ENCODE measurements around the gene SELPLG.

SELPLG gene

DNA sequence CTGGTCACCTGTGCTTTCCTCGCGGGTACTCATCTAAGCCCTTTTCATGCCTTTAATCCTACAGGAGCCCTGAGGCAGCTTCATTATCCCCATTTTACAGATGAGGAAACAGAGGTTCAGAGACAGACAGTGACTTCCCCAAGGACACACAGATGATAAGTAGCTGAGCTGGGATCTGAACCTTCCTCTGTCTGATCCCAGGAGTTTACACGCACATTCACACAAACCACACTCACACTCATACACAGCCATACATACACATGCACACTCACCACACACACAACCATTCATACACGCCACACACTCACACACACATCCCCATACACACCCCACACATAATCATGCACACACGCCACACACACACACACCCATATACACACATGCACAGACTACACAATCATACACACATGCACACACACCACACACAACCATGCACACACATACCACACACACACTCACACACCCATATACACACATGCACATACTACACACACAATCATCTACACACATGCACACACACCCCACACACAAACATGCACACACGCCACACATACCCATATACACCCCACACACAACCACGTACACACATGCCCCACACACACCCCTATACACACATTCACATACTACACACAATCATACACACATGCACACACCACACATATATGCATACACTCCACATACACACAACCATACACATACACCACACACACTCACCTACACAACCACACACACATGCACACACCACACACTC, 38.6 kb downstream of the SELPLG start:
- no peaks in the 10 kb centered on the region for H3K27me3 ChIP-seq (ENCODE audit: insufficient read depth, low read length, poor library complexity)
- H3K27ac ChIP-seq (ENCODE audit: low read length): no peak overlapping the region
- no peaks in the 10 kb centered on the region for H4K20me1 ChIP-seq (ENCODE audit: insufficient read depth, low read length)
- no peaks in the 10 kb centered on the region for H3K79me2 ChIP-seq (ENCODE audit: insufficient read depth, low read length)
- H3K4me2 ChIP-seq (ENCODE audit: insufficient read depth, low read length): no peak overlapping the region
- DNase-seq (no peak), ATAC-seq (ENCODE audit: insufficient read depth, low read depth) (no peak)
- H3K36me3 ChIP-seq (ENCODE audit: insufficient read depth, low read length): no peaks in the 10 kb centered on the region
- no peaks in the 10 kb centered on the region for H3K4me1 ChIP-seq (ENCODE audit: insufficient read depth, low read length)
- H3K9ac ChIP-seq (ENCODE audit: low read depth, low read length): no peak overlapping the region
- no peak overlapping the region for H2AFZ ChIP-seq (ENCODE audit: low read depth, low read length)
- H3K9me3 ChIP-seq (ENCODE audit: insufficient read depth, low read length, severe bottlenecking): no peaks in the 10 kb centered on the region
- no peak for TF ChIP-seq CTCF (IDR thresholded peaks at IDR 0.05; ENCODE audit: borderline replicate concordance, extremely low read depth, low read length, poor library complexity, severe bottlenecking)
- TF ChIP-seq EZH2 (IDR thresholded peaks at IDR 0.05; ENCODE audit: borderline replicate concordance, low read depth, low read length, severe bottlenecking): no peak
- H3K4me3 ChIP-seq (ENCODE audit: low read depth in 1 of 2, low read length in 2 of 2): no peak overlapping the region

GRCh38 chr12:108594323-108594903, 39.3 kb downstream of the SELPLG start:
- TF ChIP-seq EZH2 (IDR thresholded peaks at IDR 0.05; ENCODE audit: borderline replicate concordance, low read depth, low read length, severe bottlenecking) (no peak), CTCF (IDR thresholded peaks at IDR 0.05; ENCODE audit: borderline replicate concordance, extremely low read depth, low read length, poor library complexity, severe bottlenecking) (no peak)

DNA sequence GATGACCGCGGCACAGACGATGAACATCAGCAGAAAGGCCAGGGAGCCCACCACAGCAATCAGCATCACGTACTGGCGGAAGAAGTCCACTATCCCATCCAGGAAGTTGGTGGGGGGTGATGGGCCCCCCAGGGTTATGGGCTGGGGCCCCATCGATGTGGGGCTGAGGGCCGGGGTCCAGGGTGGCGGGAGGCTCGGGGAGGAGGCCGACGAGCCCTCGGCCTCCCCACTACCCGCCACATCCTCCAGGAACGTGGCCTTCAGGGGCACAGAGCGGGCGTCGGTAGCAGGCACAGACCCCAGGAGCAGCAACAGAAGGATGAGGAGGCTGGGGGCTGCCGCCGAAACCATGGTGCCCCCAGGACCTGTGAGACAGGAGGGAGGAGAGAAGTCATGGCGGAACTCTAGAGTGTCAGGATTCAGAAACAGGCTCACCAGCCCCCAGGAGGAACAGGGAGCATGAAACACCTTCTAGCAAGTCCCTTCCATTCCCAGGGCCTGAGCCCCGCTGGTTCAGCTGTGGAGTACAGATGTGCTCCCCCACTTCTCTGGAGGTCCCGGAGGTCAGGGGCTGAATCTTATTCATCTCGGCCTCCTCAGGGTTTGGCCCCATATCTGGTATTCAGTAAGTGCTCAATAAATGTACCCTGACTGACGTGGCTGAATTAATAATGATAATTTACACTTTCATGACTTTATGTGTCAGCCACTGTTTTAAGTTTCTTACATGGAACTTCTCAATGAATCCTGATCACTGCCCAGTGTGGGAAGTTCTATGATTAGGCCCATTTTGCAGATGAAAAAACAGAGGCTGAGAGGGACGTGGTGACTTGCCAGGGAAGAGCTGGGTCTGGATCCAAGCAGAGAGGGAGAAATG, 41.4 kb downstream of the SELPLG start:
- Histone ChIP-seq H3K36me3 (ENCODE audit: insufficient read depth, low read length) (no peaks in the 10 kb centered on the region), H3K9ac (ENCODE audit: low read depth, low read length) (no peak overlapping the region), H3K4me1 (ENCODE audit: insufficient read depth, low read length) (no peaks in the 10 kb centered on the region), H3K27me3 (ENCODE audit: insufficient read depth, low read length, poor library complexity) (no peaks in the 10 kb centered on the region), H3K9me3 (ENCODE audit: insufficient read depth, low read length, severe bottlenecking) (no peaks in the 10 kb centered on the region), H3K79me2 (ENCODE audit: insufficient read depth, low read length) (no peaks in the 10 kb centered on the region), H3K4me2 (ENCODE audit: insufficient read depth, low read length) (no peak overlapping the region), H4K20me1 (ENCODE audit: insufficient read depth, low read length) (no peaks in the 10 kb centered on the region), H3K27ac (ENCODE audit: low read length) (no peak overlapping the region), H3K4me3 (ENCODE audit: low read depth in 1 of 2, low read length in 2 of 2) (no peak overlapping the region), H2AFZ (ENCODE audit: low read depth, low read length) (no peak overlapping the region)
- no peak for ATAC-seq (ENCODE audit: insufficient read depth, low read depth)
- TF ChIP-seq CTCF (IDR thresholded peaks at IDR 0.05; ENCODE audit: borderline replicate concordance, extremely low read depth, low read length, poor library complexity, severe bottlenecking) (no peak), EZH2 (IDR thresholded peaks at IDR 0.05; ENCODE audit: borderline replicate concordance, low read depth, low read length, severe bottlenecking) (no peak)
- no peak for DNase-seq

More at GRCh38 chr12:108594323-108594903, 39.3 kb downstream of the SELPLG start:
- no peak overlapping the region for H2AFZ ChIP-seq (ENCODE audit: low read depth, low read length)
- no peak overlapping the region for H3K27ac ChIP-seq (ENCODE audit: low read length)
- H3K4me2 ChIP-seq (ENCODE audit: insufficient read depth, low read length): no peak overlapping the region
- ATAC-seq (ENCODE audit: insufficient read depth, low read depth) (no peak), DNase-seq (no peak)
- H3K27me3 ChIP-seq (ENCODE audit: insufficient read depth, low read length, poor library complexity): no peaks in the 10 kb centered on the region
- H3K9me3 ChIP-seq (ENCODE audit: insufficient read depth, low read length, severe bottlenecking): no peaks in the 10 kb centered on the region
- no peak overlapping the region for H3K9ac ChIP-seq (ENCODE audit: low read depth, low read length)
- H4K20me1 ChIP-seq (ENCODE audit: insufficient read depth, low read length): no peaks in the 10 kb centered on the region
- H3K36me3 ChIP-seq (ENCODE audit: insufficient read depth, low read length): no peaks in the 10 kb centered on the region
- H3K4me1 ChIP-seq (ENCODE audit: insufficient read depth, low read length): no peaks in the 10 kb centered on the region
- H3K4me3 ChIP-seq (ENCODE audit: low read depth in 1 of 2, low read length in 2 of 2): no peak overlapping the region
- no peaks in the 10 kb centered on the region for H3K79me2 ChIP-seq (ENCODE audit: insufficient read depth, low read length)
